ENCODE measurements around the gene GSTA4.
"Not testable (repeated sequence)": the region's sequence is repeated elsewhere in the genome, so short reads cannot be mapped to it uniquely, and the experiment has no call there.

Gene GSTA4

GRCh38 chr6:52995089-52995912 is at the start of gene GSTA4:
TSS of gene GSTA4 (minus strand) at chr6:52995284. CDS start at chr6:52994243, 1,041 bp downstream.
- DNase-seq (ENCODE audit: low spot score in 2 of 2): peak; percentile 84 to 92
- Mint-ChIP-seq H3K4me1 (peaks cover 18% of the 10 kb centered on the region), H3K4me3 (peak within 1 kb of the TSS; percentile 91), H3K27ac (peak within 1 kb of the TSS; percentile 100)
- not testable (repeated sequence) for H3K36me3 Mint-ChIP-seq, H3K9me3 Mint-ChIP-seq, H3K27me3 Mint-ChIP-seq
- peak; percentile 88 for ATAC-seq (ENCODE audit: low read depth)

GRCh38 chr6:53044572-53044971 is 49.5 kb upstream of the GSTA4 start:
- H3K27ac Mint-ChIP-seq: no peak overlapping the region
- H3K4me3 Mint-ChIP-seq: no peak overlapping the region
- no peaks in the 10 kb centered on the region for H3K9me3 Mint-ChIP-seq
- DNase-seq (ENCODE audit: low spot score in 2 of 2): no peak
- H3K36me3 Mint-ChIP-seq: peaks cover 18% of the 10 kb centered on the region
- no peaks in the 10 kb centered on the region for H3K27me3 Mint-ChIP-seq
- ATAC-seq (ENCODE audit: low read depth): no peak
- peaks cover 9% of the 10 kb centered on the region for H3K4me1 Mint-ChIP-seq

GRCh38 chr6:53044071-53044470 is 49.0 kb upstream of the GSTA4 start:
- ATAC-seq (ENCODE audit: low read depth): no peak
- Mint-ChIP-seq H3K36me3 (peaks cover 23% of the 10 kb centered on the region), H3K27ac (no peak overlapping the region), H3K4me1 (peaks cover 7% of the 10 kb centered on the region), H3K27me3 (no peaks in the 10 kb centered on the region), H3K4me3 (no peak overlapping the region), H3K9me3 (no peaks in the 10 kb centered on the region)
- DNase-seq (ENCODE audit: low spot score in 2 of 2): no peak

- Mint-ChIP-seq H3K36me3 (peaks cover 24% of the 10 kb centered on the region), H3K4me1 (peaks cover 4% of the 10 kb centered on the region), H3K4me3 (no peak overlapping the region), H3K9me3 (no peaks in the 10 kb centered on the region), H3K27ac (no peak overlapping the region), H3K27me3 (no peaks in the 10 kb centered on the region)
- ATAC-seq (ENCODE audit: low read depth) (no peak), DNase-seq (ENCODE audit: low spot score in 2 of 2) (no peak)
These were observed 48.5 kb upstream of the GSTA4 start for GRCh38 chr6:53043581-53043980.

- Mint-ChIP-seq H3K36me3 (peaks cover 25% of the 10 kb centered on the region), H3K4me3 (no peak overlapping the region)
- no peak for DNase-seq (ENCODE audit: low spot score in 2 of 2)
These were observed 47.0 kb upstream of the GSTA4 start for GRCh38 chr6:53042112-53042511.

GRCh38 chr6:53041356-53041755 is 46.3 kb upstream of the GSTA4 start:
- H3K9me3 Mint-ChIP-seq: no peaks in the 10 kb centered on the region
- no peaks in the 10 kb centered on the region for H3K4me1 Mint-ChIP-seq
- no peak for ATAC-seq (ENCODE audit: low read depth)
- H3K4me3 Mint-ChIP-seq: no peak overlapping the region
- peaks cover 28% of the 10 kb centered on the region for H3K36me3 Mint-ChIP-seq
- H3K27me3 Mint-ChIP-seq: no peaks in the 10 kb centered on the region
- DNase-seq (ENCODE audit: low spot score in 2 of 2): no peak
- H3K27ac Mint-ChIP-seq: no peak overlapping the region

More at GRCh38 chr6:53042112-53042511, 47.0 kb upstream of the GSTA4 start:
- Mint-ChIP-seq H3K27me3 (no peaks in the 10 kb centered on the region), H3K9me3 (no peaks in the 10 kb centered on the region), H3K27ac (no peak overlapping the region), H3K4me1 (no peaks in the 10 kb centered on the region)
- no peak for ATAC-seq (ENCODE audit: low read depth)

GRCh38 chr6:53038596-53038995 is 43.5 kb upstream of the GSTA4 start:
- no peak for ATAC-seq (ENCODE audit: low read depth)
- Mint-ChIP-seq H3K9me3 (no peaks in the 10 kb centered on the region), H3K27me3 (no peaks in the 10 kb centered on the region), H3K36me3 (peaks cover 40% of the 10 kb centered on the region), H3K4me1 (no peaks in the 10 kb centered on the region), H3K4me3 (no peak overlapping the region), H3K27ac (no peak overlapping the region)
- no peak for DNase-seq (ENCODE audit: low spot score in 2 of 2)

GRCh38 chr6:53038141-53038540 is 43.1 kb upstream of the GSTA4 start:
- DNase-seq (ENCODE audit: low spot score in 2 of 2) (no peak), ATAC-seq (ENCODE audit: low read depth) (no peak)
- H3K27me3 Mint-ChIP-seq: no peaks in the 10 kb centered on the region
- no peaks in the 10 kb centered on the region for H3K9me3 Mint-ChIP-seq
- no peak overlapping the region for H3K27ac Mint-ChIP-seq
- H3K4me1 Mint-ChIP-seq: no peaks in the 10 kb centered on the region
- no peak overlapping the region for H3K4me3 Mint-ChIP-seq
- H3K36me3 Mint-ChIP-seq: peaks cover 43% of the 10 kb centered on the region

- DNase-seq (ENCODE audit: low spot score in 2 of 2) (no peak), ATAC-seq (ENCODE audit: low read depth) (no peak)
- Mint-ChIP-seq H3K9me3 (no peaks in the 10 kb centered on the region), H3K4me1 (no peaks in the 10 kb centered on the region), H3K27ac (no peak overlapping the region), H3K36me3 (peaks cover 49% of the 10 kb centered on the region), H3K27me3 (no peaks in the 10 kb centered on the region), H3K4me3 (no peak overlapping the region)
These were observed 40.6 kb upstream of the GSTA4 start for GRCh38 chr6:53035549-53036213.

GRCh38 chr6:53033764-53034163 is 38.7 kb upstream of the GSTA4 start:
- Mint-ChIP-seq H3K4me3 (no peak overlapping the region), H3K27ac (no peak overlapping the region), H3K27me3 (no peaks in the 10 kb centered on the region), H3K36me3 (peaks cover 39% of the 10 kb centered on the region), H3K9me3 (no peaks in the 10 kb centered on the region), H3K4me1 (no peaks in the 10 kb centered on the region)
- ATAC-seq (ENCODE audit: low read depth) (no peak), DNase-seq (ENCODE audit: low spot score in 2 of 2) (no peak)

- ATAC-seq (ENCODE audit: low read depth) (no peak), DNase-seq (ENCODE audit: low spot score in 2 of 2) (no peak)
- Mint-ChIP-seq H3K27ac (no peak overlapping the region), H3K27me3 (no peaks in the 10 kb centered on the region), H3K9me3 (no peaks in the 10 kb centered on the region), H3K36me3 (peaks cover 44% of the 10 kb centered on the region), H3K4me3 (no peak overlapping the region), H3K4me1 (no peaks in the 10 kb centered on the region)
These were observed 37.8 kb upstream of the GSTA4 start for GRCh38 chr6:53032849-53033248.

- Mint-ChIP-seq H3K4me1 (no peaks in the 10 kb centered on the region), H3K9me3 (no peaks in the 10 kb centered on the region), H3K36me3 (peaks cover 48% of the 10 kb centered on the region), H3K27me3 (no peaks in the 10 kb centered on the region), H3K27ac (no peak overlapping the region), H3K4me3 (no peak overlapping the region)
- DNase-seq (ENCODE audit: low spot score in 2 of 2): no peak
- ATAC-seq (ENCODE audit: low read depth): no peak
These were observed 36.2 kb upstream of the GSTA4 start for GRCh38 chr6:53031281-53031680.

- no peaks in the 10 kb centered on the region for H3K27me3 Mint-ChIP-seq
- no peak for DNase-seq (ENCODE audit: low spot score in 2 of 2)
- H3K4me1 Mint-ChIP-seq: no peaks in the 10 kb centered on the region
- H3K4me3 Mint-ChIP-seq: no peak overlapping the region
- peaks cover 43% of the 10 kb centered on the region for H3K36me3 Mint-ChIP-seq
- no peak for ATAC-seq (ENCODE audit: low read depth)
- H3K27ac Mint-ChIP-seq: no peak overlapping the region
- H3K9me3 Mint-ChIP-seq: no peaks in the 10 kb centered on the region
These were observed 34.7 kb upstream of the GSTA4 start for GRCh38 chr6:53029761-53030160.

- Mint-ChIP-seq H3K9me3 (no peaks in the 10 kb centered on the region), H3K4me1 (no peaks in the 10 kb centered on the region), H3K27me3 (no peaks in the 10 kb centered on the region), H3K4me3 (no peak overlapping the region), H3K36me3 (peaks cover 40% of the 10 kb centered on the region), H3K27ac (no peak overlapping the region)
- ATAC-seq (ENCODE audit: low read depth) (no peak), DNase-seq (ENCODE audit: low spot score in 2 of 2) (no peak)
These were observed 34.2 kb upstream of the GSTA4 start for GRCh38 chr6:53029257-53029656.
